Esophagus squamous epithelium (tissue), 5 donors: ENCODE data around the gene HMX3. TPM values are rescaled to one million over a fixed set of nuclear protein-coding genes. Genes with fewer than 3 reads are reported as not detected.

ENCODE experiments used
- DNase-seq: peaks from one replicate; lab custom pipeline; 2025; lab: John Stamatoyannopoulos, UW
- H3K27ac ChIP-seq, 4 donors: fragments of 200-600 bp; sonication (generic); one replicate each; pipeline ENCODE4 v1.5.1; 2016 to 2019; ENCODE audit warnings: mild to moderate bottlenecking in 1 of 4
- H3K27me3 ChIP-seq, 4 donors: fragments of 200-600 bp; sonication (generic); 1 replicate in 3 of 4; 2 replicates in 1 of 4; pipeline versions ENCODE4 v1.5.1 to v1.6.0; 2017 to 2021; ENCODE audit warnings: antibody characterized with exemption in 1 of 4
- H3K36me3 ChIP-seq, 3 donors: fragments of 200-600 bp; sonication (generic); one replicate each; pipeline ENCODE4 v1.5.1; 2016 to 2019
- H3K4me1 ChIP-seq, 3 donors: fragments of 200-600 bp; sonication (generic); one replicate each; pipeline ENCODE4 v1.5.1; 2017 to 2019
- H3K4me3 ChIP-seq, 4 donors: fragments of 200-600 bp; sonication (generic); 1 replicate in 3 of 4; 2 replicates in 1 of 4; pipeline ENCODE4 v1.5.1; 2016 to 2019; ENCODE audit warnings: mild to moderate bottlenecking in 2 of 4, moderate library complexity in 1 of 4
- H3K9me3 ChIP-seq, 3 donors: fragments of 200-600 bp; sonication (generic); one replicate each; pipeline ENCODE4 v1.5.1; 2016 to 2019
- CTCF ChIP-seq, 6 experiments: fragments of 450-650 bp in 4 of 6; fragments of 200-600 bp in 2 of 6; sonication (generic) in 2 of 6; IDR thresholded peaks; one replicate each; pipeline ENCODE4 v1.5.1; 2016 to 2019; ENCODE audit warnings: antibody characterized with exemption in 6 of 6, mild to moderate bottlenecking in 4 of 6, moderate library complexity in 4 of 6
- POLR2A ChIP-seq, 4 donors: fragments of 450-650 bp; IDR thresholded peaks; one replicate each; pipeline ENCODE4 v1.6.1; 2017; ENCODE audit warnings: antibody characterized with exemption in 4 of 4, mild to moderate bottlenecking in 4 of 4, moderate library complexity in 3 of 4
- WGBS, 2 donors: methylation state at CpG; one replicate each; pipeline ENCODE4 v1.1.5; 2018; 5-methylcytosine and 5-hydroxymethylcytosine counted together
- intact Hi-C: fragments of 100-400 bp; cut with DNase I; formaldehyde crosslinking; loops from one replicate; pipeline ENCODE4 v1.15.0; 2022
- total RNA-seq, 4 donors: library from RNA; depleted of rRNA; stranded (reverse); fragments of >200 nt; gene quantifications; one replicate each; pipeline ENCODE4 v1.1.0, GENCODE V29; 2016
- donor health status: DM: yes; HTN: yes; CAD: no.

HMX3 gene
- total RNA-seq, 4 donors from 2014 or later = not detected

GRCh38 chr10:123154092-123154710 is 18.4 kb downstream of the HMX3 start, which contains the start of gene BUB3:
Gene BUB3, plus strand, starts transcription at chr10:123154402. Its CDS starts 516 bp downstream, at chr10:123154918.
- peak within 1 kb of the TSS; percentile 90 to 95 (median 94) for H3K27ac ChIP-seq
- H3K4me3 ChIP-seq = peak within 1 kb of the TSS; percentile 85 to 94 (median 94)
- TF ChIP-seq POLR2A (IDR thresholded peaks at IDR 0.05) = peak in 3 of 4 donors; percentile 46 to 85 (median 70)
- peak in 4 of 6 experiments; percentile 9 to 34 (median 31) for TF ChIP-seq CTCF (IDR thresholded peaks at IDR 0.05)
- peak; percentile 93 for DNase-seq
- 0% methylated on average over 3 of the region's 50 CpGs; no CpG with 5 or more reads in 1 of the 2 donors for WGBS, 2 donors
- peaks cover 0 to 35% (median 0%) of the 10 kb centered on the region in 3 donors for H3K36me3 ChIP-seq
- H3K4me1 ChIP-seq = peaks cover 27 to 69% (median 28%) of the 10 kb centered on the region in 3 donors
- intact Hi-C loops = no loop called here
- H3K27me3 ChIP-seq = peaks cover 3 to 46% (median 15%) of the 10 kb centered on the region in 4 donors
- H3K9me3 ChIP-seq = no peaks in the 10 kb centered on the region

- Histone ChIP-seq H3K27ac (peak overlapping the region; percentile 90 to 95 (median 94)), H3K4me3 (peak overlapping the region; percentile 85 to 94 (median 94)), H3K9me3 (no peaks in the 10 kb centered on the region), H3K4me1 (peaks cover 20 to 68% (median 23%) of the 10 kb centered on the region in 3 donors), H3K27me3 (peaks cover 3 to 39% (median 13%) of the 10 kb centered on the region in 4 donors), H3K36me3 (peaks cover 0 to 39% (median 0%) of the 10 kb centered on the region in 3 donors)
- DNase-seq = no peak
- intact Hi-C loops = no loop called here
- WGBS, 2 donors = 2 to 4% methylated on average over 19 to 21 of the region's 49 CpGs
- no peak for TF ChIP-seq POLR2A (IDR thresholded peaks at IDR 0.05)
- TF ChIP-seq CTCF (IDR thresholded peaks at IDR 0.05) = no peak
These were observed 19.1 kb downstream of the HMX3 start for GRCh38 chr10:123154711-123155505.

- H3K9me3 ChIP-seq = no peaks in the 10 kb centered on the region
- TF ChIP-seq CTCF (IDR thresholded peaks at IDR 0.05) (no peak), POLR2A (IDR thresholded peaks at IDR 0.05) (no peak)
- H3K27ac ChIP-seq = no peak overlapping the region
- peaks cover 0 to 49% (median 0%) of the 10 kb centered on the region in 3 donors for H3K36me3 ChIP-seq
- intact Hi-C loops = no loop called here
- 68 to 70% methylated on average over 2 of the region's 2 CpGs for WGBS, 2 donors
- peaks cover 3 to 27% (median 8%) of the 10 kb centered on the region in 4 donors for H3K27me3 ChIP-seq
- no peak for DNase-seq
- H3K4me1 ChIP-seq = peaks cover 12 to 56% (median 12%) of the 10 kb centered on the region in 3 donors
- no peak overlapping the region for H3K4me3 ChIP-seq
These were observed 20.3 kb downstream of the HMX3 start for GRCh38 chr10:123156078-123156477.

- no peak for DNase-seq
- TF ChIP-seq CTCF (IDR thresholded peaks at IDR 0.05) = no peak
- no peak for TF ChIP-seq POLR2A (IDR thresholded peaks at IDR 0.05)
- Histone ChIP-seq H3K4me3 (no peak overlapping the region), H3K9me3 (no peaks in the 10 kb centered on the region), H3K4me1 (peaks cover 8 to 50% (median 10%) of the 10 kb centered on the region in 3 donors), H3K36me3 (peaks cover 0 to 60% (median 6%) of the 10 kb centered on the region in 3 donors), H3K27ac (no peak overlapping the region), H3K27me3 (peaks cover 0 to 16% (median 4%) of the 10 kb centered on the region in 4 donors)
- WGBS, 2 donors = 76 to 87% methylated on average over 3 of the region's 3 CpGs
- intact Hi-C loops = no loop called here
These were observed 21.4 kb downstream of the HMX3 start for GRCh38 chr10:123157210-123157609.
